HTERT RPE-1 (cell line): ENCODE results near the gene CCDC102A.

Source experiments
- in situ Hi-C: fragments of 300-500 bp; cut with MboI; formaldehyde crosslinking; loops from 4 replicates; pipeline ENCODE4 v1.14.3; 2020; ENCODE audit warnings: low sequenced_read_pairs

The CCDC102A gene

DNA sequence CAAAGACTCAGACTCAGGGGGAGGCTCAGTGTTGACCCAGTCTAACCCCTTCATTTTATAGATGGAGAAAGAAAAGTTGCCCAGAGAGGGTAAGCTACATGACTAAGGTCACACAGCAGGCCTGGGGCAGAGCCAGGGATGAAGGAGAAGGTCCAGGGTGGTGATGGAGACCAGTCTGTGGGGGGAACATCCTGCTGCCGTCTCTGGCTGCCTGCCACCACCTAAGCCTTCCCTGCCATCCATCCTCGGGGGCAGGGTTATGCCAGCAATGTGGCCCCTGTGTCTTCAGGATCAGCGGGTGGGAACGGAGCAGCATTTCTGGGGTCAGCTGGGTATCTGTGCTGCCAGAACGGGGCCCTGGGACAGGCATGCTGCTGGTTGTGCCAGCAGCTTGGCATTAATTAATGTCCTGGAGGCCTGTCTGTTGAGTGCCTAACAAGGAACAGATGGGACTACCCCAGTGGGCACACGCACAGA, 55.6 kb downstream of the CCDC102A start:
- in situ Hi-C loops, result no loop called here

DNA sequence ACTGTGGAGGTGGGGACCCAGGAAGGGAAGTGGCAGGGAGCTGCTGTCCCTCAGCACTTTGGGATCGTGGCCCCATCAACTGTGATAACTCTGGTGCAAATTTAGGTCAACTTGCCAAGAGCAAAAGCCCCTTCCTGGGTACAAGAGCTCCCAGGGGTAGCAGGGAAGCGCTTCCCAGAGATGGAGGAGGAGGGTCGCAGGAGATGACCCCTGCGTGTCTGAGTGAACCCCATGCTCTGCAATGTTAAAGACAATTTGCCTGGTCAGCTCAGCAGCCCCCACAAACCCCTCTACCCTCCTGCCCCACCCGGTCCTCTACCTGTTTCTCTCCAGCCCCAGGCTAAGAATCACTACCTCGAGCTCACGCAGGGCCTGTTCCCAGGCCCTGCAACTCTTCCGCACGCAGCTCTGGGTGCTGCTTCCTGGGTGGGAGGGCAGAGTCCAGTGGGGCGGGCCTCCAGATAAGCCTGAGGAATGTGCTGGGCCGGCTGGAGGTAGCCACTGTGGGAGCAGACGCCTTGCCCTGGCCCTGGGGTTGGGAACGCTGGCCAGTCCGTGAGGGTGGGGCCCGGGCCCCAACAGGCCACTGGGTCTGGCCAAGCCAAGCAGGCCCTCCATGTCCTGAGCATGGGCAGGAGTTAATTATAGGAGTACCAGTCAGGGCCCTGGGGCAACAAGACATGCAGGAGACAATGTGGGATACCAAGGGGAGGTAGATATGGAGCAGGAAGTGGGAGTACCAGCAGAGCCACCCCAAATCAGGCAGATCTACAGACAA, 56.2 kb downstream of the CCDC102A start:
- in situ Hi-C loops, result no loop called here

DNA sequence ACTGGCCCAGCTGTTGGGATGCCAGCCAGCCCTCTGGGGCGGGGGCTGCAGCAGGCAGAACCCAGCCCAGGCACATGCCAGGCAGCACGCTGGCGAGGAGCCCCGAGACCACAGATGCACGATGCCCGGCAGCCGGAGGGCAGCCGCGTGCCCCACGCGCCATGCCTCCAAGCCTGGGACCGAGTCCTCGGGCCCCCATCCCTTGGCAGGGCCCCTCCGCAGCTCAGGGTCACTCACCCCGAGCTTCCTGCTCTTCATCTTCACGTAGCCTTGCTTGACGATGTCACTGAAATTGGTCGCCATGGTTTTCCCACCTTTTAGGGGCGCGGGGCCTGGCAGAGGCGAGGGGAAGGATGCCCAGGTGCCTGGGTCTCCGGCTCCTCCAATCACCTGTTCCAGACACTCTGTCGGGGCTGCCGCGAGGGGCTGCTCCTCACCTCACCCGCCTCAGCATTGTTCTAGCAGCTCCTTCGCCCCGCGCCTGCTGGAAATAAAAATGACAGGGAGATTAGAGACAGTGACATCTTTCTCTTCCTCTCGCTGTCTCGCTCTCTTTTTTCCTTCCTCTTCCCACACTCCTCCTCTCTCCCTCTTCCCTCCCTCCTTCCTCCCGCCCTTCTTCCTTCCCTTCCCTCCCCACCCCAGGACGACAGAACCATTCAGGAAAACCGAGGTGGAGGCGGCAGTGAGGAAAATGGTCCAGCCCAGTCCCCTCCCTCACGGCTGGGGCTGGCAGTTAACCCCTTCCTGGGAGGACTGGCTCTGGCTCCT, 57.0 kb downstream of the CCDC102A start:
- in situ Hi-C loops, result no loop called here

DNA sequence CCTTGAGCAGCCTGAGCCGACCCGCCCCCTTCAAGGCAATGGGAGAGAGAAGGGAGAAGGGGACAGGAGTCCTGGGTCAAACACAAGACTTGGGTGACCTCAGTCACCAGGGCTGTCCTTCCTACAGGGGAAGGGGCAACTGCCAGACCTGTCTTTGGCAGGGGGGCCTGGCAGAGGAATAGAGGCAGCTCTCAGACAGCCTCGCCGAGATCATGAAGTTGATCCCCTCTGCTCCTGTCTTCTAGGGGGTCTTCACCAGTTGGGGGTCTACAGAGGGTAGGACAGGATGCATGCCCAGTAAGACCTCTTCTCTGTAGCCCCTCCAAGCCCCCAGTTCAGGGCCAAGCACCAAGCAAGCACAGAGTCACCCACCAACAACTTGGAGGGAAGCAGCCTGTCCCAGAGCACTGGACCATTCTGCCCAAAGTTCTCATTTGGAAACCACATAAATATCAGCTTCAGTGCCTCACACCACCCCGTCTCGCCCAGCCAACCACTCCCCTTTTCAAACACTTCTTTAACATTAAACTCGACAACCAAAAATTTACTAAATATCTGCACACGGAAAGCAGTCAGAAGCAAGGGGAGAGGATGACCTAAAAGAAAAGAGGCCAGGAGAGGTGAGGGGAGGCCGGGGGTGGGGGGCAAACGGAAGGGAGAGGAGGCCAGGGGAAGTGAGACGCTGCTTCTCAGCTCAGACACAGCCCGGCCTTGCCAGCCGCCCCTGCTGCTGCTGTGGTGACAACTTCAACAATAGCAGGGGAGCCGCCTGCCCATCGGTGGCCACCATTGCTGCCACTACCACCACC, 57.8 kb downstream of the CCDC102A start:
- in situ Hi-C loops, result no loop called here

DNA sequence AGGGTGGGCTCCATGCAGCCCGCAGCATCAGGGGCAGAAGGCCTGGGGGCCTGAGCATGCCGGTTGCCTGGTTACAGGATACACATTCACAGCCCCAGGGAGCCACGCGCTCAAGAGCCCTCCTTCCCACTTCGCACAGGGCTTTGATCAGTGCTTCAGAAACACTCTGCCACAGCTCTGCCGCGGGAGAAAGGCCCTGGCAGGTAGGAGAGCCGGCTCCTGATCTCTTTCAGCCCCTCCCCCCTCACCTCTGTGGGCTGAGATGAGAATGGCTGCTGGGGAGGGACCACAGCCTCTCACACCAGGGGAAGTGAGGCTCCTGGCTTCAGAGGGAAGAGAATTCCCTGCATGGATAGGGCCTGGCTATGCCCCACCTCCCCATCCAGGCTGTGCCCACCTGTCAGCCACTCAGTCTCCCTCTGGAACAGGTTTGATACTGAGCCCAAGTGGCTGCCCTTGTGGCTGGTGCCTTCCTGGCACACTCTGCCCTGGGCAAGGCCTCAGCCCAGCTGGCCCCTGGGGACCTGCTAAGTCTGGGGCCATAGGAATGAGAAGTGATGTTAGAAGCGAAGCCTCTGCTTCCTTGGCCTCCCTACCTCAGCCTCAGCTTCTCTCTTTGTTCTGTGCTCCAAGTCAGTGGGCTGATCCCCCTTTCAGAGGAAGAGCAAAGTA, 58.7 kb downstream of the CCDC102A start:
- in situ Hi-C loops, result no loop called here

DNA sequence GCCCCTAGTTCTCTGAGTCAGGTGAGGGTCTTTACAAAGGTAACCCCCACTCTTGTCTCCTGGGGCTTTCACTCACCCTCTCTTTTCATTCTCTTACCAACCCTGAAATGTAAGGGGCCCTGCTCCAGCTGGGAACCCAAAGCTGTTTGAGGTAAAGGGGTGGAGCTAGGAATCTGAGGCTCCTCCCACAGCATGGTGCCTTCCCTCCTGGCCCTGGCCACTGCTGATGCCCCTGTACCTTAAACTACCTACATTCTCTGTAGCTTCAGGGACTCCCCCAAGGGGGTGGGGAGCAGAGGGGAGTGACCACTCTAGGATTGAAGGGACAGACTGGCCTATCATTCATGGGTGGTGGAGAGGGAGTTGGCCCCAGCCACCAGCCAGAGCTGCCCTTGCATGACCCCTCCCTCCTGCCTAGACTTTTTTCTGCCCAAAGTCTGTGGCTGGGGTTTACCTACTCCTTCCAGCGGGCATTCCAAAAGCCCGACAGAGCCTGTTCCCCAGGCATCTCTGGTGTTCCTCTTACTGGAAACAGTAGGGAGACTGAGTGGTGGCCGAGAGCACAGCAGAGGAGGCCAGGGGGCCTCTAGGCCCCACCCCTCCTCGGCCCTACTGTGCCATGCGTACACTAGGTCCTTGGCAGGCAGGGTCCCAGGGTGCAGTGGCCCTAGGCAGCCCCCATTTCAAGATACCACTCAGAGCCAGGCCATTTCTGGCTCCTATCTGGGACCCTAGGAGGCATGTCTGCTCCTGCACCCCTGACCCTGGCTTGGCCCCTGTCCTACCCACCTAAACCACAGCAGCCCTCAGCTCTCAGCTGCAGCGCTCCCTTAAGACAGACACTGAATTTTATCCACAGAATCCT, 59.6 kb downstream of the CCDC102A start:
- in situ Hi-C loops, result no loop called here

DNA sequence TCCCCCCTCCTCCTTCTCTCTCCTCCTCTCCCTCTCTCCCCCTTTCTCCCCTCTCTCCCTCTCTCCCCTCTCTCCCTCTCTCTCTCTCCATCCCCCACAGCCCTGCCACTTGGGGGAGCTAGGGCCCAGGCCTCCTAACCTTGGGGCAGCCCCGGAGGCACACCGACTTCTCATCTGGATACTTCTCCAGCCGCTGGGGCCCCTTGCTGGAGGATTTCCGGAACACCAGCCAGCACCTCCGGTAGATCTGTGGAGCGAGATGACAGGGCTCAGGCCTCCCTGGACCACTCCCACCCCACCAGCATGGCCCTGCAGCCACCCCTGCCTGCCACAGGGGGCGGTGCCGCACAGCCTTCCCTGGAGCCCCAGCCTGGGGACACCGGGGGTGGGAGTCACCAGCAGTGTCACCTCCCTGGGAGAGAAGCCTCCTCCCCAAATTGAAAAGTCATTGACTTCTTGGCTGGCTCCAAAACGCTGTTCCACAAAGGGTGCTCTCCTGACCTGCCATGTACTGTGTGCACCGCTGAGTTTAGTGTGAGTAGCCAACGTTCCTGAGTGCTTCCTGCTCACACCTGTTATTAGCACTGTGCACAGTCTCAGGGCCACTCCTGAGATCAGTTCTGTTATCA, 60.5 kb downstream of the CCDC102A start:
- in situ Hi-C loops, result no loop called here

DNA sequence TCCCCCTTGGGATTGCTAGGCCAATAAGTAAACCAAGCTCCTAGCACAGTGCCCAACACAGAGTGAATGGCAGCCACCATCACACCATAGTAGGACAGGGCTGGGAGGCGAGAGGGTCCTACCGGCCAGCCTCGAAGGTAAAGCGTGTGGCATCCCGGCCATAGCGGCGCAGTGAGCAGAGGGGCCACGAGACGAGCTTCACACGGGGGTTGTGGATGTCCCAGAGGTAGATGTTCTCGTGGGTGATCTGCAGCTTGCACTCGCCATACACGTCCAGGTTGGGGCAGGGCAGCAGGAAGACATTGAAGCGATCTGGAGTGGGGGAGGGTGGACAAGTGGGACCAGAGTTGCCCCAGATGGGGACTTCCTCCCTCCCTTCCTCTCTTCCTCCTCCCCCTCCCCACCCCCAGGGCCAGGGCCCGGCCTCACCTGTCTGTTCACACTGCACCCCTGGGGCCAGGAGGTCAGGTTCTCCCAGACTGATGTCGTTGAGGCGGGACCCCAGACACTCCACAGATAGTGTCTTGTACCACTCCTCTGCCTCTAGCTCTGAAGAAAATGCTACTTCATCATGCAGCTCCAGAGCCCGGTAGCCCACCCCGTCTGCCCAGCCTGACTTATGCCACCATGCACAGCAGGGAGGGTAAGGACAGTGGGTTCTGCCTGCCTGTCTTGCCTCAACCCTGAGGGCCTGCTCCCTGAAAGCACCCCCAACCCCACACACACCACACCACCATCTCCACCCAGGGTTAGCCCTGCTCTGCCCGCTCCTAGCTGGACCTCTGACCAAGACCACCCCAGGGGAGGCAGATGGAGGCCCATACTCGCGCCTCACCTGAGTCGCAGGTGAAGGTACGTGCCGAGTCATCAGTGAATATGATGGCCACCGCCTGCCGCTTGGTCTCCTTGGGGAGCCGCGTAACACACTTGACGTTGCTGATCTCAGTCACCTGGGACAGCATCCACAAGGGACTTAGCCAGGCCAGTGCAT, 61.4 kb downstream of the CCDC102A start:
- in situ Hi-C loops, result no loop called here

DNA sequence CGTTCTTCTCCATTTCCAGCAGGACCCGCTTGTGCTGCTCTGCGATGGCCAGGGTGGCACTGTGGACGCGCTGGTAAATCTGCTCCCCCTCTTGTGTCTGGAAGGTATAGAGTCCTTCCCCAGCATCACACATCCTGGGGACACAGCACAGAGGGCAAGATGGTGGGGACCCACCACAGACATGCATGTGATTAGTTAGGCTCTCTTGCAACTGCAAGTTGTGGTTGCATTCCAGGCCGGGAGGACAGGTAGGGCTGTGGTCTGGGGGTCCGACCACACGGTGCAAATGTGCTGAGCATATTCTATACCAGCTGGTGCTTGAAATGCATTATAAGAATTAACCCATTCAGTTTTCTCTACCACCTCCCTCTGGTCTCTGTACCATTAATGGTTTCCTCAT, 62.5 kb downstream of the CCDC102A start:
- in situ Hi-C loops, result no loop called here

DNA sequence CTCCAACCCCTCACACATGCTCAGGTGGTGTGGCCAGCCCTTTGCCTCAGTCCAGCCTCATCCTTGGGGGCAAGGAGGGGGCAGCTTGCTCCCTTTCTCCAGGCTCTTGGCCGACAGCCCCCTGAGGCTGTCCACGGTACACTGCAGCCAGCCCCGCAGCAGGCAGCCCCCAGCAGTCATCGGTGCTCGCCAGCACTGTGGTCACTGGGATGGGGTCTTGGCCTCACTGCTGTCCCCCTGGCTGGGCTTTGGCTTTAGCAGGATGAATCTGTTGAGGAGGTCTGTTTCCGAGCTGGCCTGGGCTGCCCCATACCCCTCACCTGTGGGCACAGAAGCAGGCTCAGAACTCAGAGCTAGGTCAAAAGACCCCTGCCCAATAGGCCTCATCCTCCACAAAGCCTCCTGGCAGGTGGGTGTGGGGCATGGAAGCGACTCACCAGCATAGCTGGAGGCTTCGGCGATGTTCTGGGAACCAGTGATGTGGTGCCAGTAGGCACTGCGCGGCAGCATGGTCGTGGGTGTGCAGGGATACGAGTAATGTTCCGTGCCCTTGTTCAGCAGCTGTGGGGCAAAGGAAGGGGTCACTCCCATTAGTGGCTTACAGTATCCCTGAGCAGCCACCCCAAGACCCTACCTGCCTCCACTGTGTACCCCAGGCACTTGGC, 63.1 kb downstream of the CCDC102A start:
- in situ Hi-C loops, result no loop called here

DNA sequence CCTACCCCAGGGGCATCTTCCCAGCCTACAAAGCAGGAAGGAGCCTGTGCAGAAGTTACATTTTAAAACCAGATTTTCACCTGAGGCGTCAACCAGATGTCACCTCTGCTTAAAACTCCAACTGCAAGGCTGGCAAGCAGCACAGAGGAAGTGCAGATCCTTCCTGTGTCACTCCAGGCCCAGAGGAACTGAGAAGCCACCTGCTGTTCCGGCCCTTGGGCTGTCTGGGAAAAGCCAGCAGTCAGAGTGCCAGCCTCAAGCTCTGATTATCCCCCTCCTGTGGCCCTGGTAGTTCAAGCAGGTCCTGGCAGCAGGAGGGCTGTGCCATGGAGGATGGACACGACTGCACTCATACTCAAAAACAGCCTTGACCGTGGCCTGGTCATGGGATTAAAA, 63.7 kb downstream of the CCDC102A start:
- in situ Hi-C loops, result no loop called here

DNA sequence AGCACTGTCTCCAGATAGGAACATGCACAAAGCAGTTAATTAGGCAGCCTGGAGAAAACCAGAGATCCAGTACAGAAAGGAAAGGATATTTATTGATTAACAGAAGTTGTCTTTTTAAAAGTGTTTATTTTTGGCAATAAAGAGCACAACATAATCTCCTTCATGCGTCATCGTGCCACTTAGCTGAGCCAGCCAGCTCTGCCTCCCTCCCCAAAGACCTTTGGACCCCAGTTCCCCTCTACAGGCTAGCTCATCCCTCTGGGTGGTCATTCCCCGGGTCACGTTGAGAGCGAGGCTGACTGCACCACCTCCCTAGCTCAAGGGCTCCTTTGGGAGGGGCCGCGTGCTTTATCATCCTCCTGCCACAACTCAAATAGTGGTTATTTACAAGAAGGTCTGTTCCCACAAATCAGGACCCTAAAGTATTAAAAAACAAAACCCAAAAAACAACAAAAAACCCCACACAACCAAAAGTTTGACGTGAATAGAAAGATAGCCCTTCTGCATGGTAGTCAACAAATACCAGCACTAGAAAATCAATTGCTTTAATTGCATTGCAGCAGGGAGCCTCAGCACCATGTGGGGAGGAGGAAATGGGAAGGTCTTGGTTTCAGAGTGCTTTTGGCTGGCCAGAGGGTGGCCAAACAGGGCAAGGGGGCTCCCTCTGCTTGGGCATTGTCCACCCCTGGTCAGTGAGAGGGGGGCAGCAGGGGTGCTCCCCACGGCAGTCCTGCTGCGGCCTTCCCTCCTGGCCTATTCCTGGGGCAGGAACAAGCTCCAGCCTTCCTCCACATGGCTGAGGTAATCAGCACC, 64.3 kb downstream of the CCDC102A start:
- in situ Hi-C loops, result no loop called here

DNA sequence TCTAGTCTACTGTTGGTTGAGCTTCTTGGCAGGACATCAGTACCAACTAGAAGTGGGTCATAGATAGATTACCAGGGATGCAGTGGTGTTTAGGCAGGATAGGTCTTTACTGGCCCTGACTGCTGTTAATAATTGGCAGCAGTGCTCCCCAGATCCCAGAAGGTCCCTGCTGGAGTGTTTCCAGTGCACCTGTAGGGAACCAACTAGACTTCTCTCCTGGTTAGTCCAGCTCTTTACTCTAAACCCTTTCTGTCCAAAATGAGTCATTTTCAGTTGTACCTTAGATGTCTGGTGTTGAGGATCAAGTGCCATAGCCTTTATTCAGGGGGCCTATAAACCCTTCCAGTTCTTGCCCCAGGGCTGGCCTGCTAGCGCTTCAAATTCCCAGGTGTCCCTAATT, 65.2 kb downstream of the CCDC102A start:
- in situ Hi-C loops, result no loop called here

DNA sequence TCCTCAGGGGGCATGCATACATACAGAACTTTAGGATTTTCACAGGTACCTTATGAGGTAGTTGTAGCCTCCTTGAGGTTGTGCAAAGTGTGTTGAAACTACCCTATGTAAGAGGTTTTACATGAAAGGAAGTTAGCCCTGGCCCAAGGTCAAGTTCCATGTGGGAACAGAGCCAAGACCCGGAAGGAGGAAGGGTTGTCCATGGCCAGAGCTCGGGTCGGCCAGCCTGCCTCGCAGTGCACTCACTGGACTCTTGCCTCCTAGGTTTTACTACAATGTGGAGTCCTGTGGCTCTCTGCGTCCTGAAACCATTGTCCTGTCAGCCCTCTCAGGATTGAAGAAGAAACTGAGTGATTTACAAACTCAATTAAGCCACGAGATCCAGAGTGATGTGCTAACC, 65.7 kb downstream of the CCDC102A start:
- in situ Hi-C loops, result no loop called here

DNA sequence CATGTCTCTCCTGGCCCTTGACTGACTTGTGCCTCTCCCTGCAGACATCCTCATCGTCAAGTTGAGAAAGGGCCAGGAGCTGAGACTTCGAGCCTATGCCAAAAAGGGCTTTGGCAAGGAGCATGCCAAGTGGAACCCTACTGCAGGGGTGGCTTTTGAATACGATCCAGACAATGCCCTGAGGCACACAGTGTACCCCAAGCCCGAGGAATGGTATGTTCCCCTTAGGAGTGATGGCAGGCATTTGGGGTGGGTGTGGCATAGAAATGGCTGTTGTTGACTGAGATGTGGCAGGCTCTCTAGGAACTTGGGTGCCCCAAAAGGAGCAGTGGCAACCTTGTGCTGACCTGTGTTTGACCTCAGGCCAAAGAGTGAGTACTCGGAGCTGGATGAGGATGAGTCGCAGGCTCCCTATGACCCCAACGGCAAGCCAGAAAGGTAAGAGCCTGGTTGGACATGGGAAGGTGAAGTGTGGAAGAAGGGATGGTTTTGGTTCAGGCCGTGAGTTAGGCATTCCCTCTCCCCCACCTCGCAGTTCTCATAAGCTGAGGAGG, 66.4 kb downstream of the CCDC102A start:
- in situ Hi-C loops, result no loop called here

DNA sequence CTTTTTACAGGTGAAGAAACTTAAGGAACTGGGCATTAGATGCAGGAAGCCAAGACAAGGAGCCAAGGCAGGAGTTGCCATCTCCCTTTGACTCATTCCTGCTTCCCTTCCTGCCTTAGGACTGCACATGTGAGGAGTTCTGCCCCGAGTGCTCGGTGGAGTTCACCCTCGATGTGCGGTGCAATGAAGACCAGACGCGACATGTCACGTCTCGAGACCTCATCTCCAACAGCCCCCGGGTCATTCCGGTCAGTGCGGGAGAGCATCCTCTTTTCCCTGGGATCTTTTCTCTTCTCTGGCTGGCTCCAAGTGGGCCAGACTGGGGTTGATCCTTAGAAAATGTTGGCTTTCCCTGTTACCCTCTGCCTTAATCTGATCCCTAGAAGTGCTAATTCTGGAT, 67.3 kb downstream of the CCDC102A start:
- in situ Hi-C loops, result no loop called here

DNA sequence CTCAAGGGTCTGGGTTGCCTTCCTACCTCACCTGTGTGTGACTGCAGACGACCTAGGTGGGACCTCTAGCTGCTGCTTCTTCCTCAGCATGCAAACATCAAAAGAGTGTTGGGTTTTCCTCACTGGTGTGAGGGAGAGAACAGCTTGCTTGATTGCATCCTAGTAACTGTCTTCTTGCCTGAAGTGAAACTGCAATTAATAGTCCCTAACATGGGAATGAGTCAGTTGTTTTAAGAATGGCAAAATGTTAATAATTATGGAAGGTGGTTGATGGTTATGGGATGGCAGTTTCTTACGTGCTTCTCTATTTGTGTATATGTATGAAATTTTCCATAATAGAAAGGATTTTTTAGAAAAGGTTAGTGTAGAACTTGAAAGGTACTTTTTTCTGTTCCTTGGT, 68.0 kb downstream of the CCDC102A start:
- in situ Hi-C loops, result no loop called here
